Measurements from ENCODE around the gene PPL.

The PPL gene

DNA sequence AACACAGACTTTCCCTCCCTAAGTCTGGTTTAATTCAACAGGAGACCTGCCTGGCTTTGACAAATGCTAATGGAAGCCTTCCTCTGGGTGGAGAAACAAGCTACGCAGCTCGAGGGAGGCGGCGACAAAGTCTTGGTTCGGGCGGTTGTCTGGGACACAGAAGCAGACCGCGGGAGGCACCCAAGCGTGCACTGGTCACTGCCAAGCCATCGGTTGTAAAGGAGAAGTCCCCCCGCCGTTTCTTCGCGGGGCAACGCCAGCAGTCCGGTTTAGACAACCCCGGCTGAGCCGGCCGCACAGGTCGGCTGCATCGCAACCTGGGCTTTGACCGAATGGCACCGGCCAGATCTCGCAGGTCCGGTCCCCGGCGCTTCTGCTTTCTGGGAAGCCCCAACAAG, 90.4 kb downstream of the PPL start:
- DNase-seq (ENCODE audit: low spot score): peak; percentile 24
- H3K27ac ChIP-seq: peak overlapping the region; percentile 92
- no peak for TF ChIP-seq CTCF (conservative IDR thresholded peaks at IDR 0.05; ENCODE audit: low read depth)
- ChIA-PET CTCF (no interaction called here), POLR2A (ENCODE audit: low non-redundant PET) (no interaction called here)

GRCh38 chr16:4840984-4841383, 96.0 kb downstream of the PPL start:
- ChIA-PET CTCF (no interaction called here), POLR2A (ENCODE audit: low non-redundant PET) (interaction anchor here (0.7 kb wide), 1 partner anchor 33 kb away, joined by 7 read pairs; no protein-coding TSS in a partner anchor)
- no peak for TF ChIP-seq CTCF (conservative IDR thresholded peaks at IDR 0.05; ENCODE audit: low read depth)
- no peak overlapping the region for H3K27ac ChIP-seq
- DNase-seq (ENCODE audit: low spot score): no peak

- ChIA-PET CTCF (no interaction called here), POLR2A (ENCODE audit: low non-redundant PET) (no interaction called here)
- no peak overlapping the region for H3K27ac ChIP-seq
- no peak for TF ChIP-seq CTCF (conservative IDR thresholded peaks at IDR 0.05; ENCODE audit: low read depth)
- DNase-seq (ENCODE audit: low spot score): no peak
These were observed 97.0 kb downstream of the PPL start for GRCh38 chr16:4839942-4840341.

DNA sequence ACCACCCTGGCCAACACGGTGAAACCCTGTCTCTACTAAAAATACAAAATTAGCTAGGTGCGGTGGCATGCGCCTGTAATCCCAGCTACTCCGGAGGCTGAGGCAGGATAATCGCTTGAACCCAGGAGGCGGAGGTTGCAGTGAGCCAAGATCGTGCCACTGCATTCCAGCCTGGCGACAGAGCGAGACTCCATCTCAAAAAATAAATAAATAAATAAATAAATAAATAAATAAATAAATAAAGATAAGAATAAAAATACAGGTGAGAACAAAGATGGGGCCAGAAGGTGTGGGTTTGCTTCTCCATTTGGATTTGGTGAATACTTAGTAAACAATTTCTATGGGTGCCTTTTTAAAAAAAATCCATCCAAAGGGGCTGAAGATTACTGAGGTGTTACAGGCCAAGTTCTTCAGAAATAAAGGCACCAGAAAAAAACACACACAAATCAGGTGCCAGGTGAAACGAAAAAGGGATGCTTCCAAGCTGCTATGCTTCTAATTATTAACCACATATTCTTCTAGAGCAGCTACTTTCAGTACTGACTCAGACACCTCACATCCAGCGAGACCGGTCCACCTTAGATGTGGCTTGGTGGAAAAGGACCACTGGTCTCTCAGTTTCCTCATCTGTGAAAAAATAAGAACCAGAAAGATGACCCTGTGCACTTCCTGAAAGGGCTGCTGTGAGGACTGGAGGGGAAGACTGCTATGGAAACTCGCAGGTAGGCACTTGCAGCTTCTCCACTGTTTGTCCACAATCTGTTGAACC, 99.0 kb downstream of the PPL start:
- CTCF ChIA-PET: interaction anchor here (0.7 kb wide), 1 partner anchor 253 kb away, joined by 3 read pairs; no protein-coding TSS in a partner anchor
- H3K27ac ChIP-seq: no peak overlapping the region
- DNase-seq (ENCODE audit: low spot score): no peak
- no peak for TF ChIP-seq CTCF (conservative IDR thresholded peaks at IDR 0.05; ENCODE audit: low read depth)
- POLR2A ChIA-PET (ENCODE audit: low non-redundant PET): interaction anchor here (0.7 kb wide), 1 partner anchor 32 kb away, joined by 4 read pairs; no protein-coding TSS in a partner anchor

DNA sequence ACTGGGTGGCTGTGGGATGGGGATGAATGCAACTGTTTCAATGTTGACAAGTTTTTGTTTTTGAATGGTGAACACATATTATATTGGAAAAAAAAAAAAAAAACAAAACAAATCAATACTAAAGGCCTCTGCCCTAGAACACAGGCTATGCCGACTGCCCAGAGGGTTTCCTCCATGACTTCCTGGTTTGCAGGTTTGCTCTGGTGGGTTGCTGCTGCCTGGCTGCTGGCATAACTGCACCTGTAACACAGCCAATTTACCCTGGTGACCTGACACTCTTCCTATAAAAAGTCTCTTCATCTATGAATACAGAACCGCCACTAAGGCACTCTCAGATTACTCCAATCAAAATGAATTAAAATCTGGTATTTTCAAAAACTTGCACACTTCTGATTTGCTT, 100.2 kb downstream of the PPL start:
- POLR2A ChIA-PET (ENCODE audit: low non-redundant PET): no interaction called here
- CTCF ChIA-PET: interaction anchor here (0.6 kb wide), 1 partner anchor 20 kb away, joined by 3 read pairs; no protein-coding TSS in a partner anchor
- no peak overlapping the region for H3K27ac ChIP-seq
- no peak for TF ChIP-seq CTCF (conservative IDR thresholded peaks at IDR 0.05; ENCODE audit: low read depth)
- DNase-seq (ENCODE audit: low spot score): no peak

DNA sequence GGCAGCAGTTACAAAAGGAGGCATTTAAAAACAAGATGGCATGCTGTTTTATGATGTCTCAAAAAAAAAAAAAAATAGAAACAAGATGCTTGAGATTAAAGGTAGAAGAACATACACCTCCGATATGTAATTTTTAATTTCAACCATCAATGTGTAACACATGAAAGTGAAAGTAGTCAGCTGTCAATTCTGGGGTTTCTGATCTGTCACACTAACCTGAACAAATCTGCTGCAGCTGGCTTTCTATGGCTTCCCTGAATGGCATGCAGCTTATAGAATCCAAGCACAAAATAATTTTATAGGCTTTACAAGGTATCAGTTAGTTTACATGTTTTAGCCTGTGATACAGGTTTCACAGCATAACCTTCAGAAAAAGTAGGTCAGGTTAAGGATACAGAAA, 103.4 kb downstream of the PPL start:
- no peak for DNase-seq (ENCODE audit: low spot score)
- CTCF ChIA-PET: no interaction called here
- no peak for TF ChIP-seq CTCF (conservative IDR thresholded peaks at IDR 0.05; ENCODE audit: low read depth)
- POLR2A ChIA-PET (ENCODE audit: low non-redundant PET): no interaction called here
- no peak overlapping the region for H3K27ac ChIP-seq
